T47D (cell line): ENCODE measurements around the gene SPP2.
A peak's percentile ranks its signal among the peaks of the same experiment; 100 is the strongest.

Experiments used
- DNase-seq, 2 experiments: peaks; one replicate each; pipeline versions ENCODE4 v3.0.0 to v3.0.0-alpha.2; 2011 to 2012; ENCODE audit warnings: low read depth in 1 of 2, low spot score in 1 of 2
- JUND ChIP-seq: IDR thresholded peaks from 2 replicates; pipeline ENCODE4 v1.6.1; 2012; ENCODE audit warnings: low read depth
- in situ Hi-C: cut with HindIII; loops from 2 replicates; pipeline ENCODE4 v1.10.0; 2016; ENCODE audit warnings: low sequenced_read_pairs, low pct_unique_long_range_greater_than_20kb

SPP2 gene

DNA sequence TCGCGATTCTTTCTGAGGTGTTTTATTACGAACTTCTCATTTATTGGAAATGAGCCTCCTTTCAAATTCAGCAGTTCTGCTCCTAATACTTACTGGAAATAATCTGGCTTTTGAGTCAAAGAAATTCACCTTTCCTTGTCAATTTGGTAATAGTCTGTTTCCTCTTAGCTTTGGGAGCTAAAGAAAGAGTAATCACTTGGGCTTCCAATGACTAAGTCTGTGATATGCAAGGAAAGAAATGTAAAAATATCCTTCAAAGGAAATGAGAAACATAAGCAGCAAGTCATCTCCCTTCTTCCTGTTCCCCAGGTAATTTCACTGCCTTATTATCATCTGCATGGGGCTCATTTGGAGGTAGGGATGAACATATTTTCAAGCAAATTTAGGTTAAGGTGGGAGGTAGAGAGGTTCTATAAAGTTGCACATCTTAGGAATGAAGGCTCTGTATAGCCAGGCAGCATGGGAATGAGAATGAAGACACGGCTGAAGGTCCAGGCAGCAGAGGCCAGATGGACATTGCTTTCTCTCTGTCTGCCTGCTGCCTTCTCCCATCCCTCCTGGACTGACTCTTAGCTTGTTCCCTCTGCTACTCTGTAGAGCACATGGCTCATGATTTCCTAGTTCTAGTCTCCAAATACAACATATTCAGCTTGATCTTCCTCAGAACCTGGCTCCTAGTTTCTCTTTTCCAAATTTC lies 1.0 kb downstream of the SPP2 start:
- TF ChIP-seq JUND = no peak
- no peak for DNase-seq
- in situ Hi-C loops = no loop called here

DNA sequence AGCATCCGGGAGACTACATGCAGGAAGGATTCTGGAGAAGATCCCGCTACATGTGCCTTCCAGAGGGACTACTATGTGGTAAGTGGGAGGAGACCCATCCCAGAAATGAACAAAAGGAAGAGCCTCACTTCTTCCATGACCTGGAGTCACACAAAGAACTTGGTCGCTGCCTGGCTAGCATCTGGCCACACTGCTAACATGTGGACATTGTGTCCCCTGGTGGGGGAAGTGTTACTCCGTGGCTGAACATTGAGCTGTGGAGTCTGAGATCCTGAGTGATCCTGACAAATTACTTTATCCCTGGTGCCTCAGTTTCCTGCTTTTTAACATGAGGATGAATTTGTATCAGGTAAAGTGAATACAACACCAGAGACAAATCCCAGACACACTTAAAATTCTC lies 8.4 kb downstream of the SPP2 start:
- no peak for TF ChIP-seq JUND
- in situ Hi-C loops = no loop called here
- no peak for DNase-seq

DNA sequence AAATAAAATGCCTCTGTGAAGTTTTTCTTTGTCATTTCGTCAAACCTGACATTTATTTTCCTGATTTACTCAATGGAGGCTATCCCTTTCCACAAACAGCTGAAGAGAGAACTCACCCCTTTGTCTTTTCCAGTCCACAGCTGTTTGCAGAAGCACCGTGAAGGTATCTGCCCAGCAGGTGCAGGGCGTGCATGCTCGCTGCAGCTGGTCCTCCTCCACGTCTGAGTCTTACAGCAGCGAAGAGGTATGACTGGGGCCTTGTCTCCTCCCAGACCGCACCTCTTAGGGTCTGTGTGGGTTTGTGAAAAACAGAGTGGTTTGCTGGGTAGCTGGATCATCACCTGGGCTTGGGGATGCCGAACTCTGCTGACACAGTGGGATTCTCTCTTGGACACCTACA lies 9.7 kb downstream of the SPP2 start:
- DNase-seq = no peak
- no peak for TF ChIP-seq JUND
- in situ Hi-C loops = no loop called here

DNA sequence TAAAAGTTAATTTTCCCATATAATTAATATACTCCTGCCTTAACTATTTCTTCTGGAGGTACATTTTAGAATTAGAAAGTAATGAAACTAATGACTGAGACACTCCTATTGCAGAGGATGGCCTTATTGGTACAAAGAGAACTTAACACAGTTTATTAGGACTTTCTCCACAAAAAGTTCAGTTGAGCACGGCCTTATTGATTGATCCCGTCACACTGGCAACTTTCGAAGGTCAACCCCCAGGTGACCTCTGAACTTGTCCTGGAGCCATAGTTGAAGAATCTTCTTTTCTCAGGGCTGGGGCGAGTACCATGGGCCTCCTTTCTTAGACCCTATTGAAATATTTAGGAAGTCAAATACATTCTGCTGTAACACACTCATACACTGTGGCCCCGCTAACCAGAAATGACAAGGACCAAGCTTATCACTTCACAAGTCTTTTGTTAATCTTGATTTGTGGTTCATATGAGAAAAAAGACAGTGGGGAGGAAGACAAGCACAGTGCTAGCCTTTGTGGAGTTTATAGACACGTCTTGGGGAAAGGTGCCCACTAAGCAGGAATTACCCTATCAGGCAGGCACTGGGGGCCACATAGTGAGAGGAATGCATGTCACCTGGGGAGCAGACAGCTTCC lies 11.2 kb downstream of the SPP2 start:
- in situ Hi-C loops = no loop called here
- no peak for DNase-seq

DNA sequence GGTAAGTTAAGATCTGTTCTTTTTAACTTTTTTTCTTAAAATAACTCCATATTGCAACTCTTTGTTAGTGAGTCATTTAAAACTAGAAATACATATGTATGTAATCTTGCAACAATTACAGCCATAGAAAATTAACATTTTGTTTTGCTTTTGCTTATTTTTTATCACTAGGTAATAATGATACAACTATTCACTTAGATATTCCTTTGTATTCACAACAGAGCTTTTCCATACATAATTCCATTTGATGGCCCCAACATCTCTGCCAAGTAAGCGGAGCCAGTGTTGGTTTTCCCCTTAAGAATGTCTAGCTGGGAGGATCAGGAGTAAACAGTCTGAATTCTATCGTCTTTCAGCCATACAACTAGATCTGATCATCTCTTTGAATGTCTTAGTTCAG lies 16.1 kb downstream of the SPP2 start:
- no peak for DNase-seq
- in situ Hi-C loops = no loop called here
- no peak for TF ChIP-seq JUND

More for the DNA sequence above, 11.2 kb downstream of the SPP2 start:
- no peak for TF ChIP-seq JUND

DNA sequence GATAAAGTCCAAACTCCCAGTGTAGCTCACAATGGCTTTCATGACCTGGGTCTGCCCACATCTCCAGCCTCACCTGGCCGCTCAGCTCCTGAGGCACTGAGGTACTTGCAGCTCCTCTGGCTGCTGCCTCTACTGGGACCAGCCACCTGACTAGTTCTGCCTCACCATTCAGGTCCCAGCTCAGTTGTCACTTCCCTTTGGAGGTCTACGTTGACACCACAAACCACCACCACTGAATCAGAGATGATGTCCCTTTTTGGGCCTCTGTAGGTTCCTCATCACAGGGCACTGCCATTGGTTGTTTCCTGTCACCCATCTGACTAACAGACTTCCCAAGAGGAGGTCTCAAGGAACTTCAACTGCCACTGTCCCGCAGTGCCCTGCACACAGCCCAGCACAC lies 21.2 kb downstream of the SPP2 start:
- in situ Hi-C loops = no loop called here
- no peak for DNase-seq
- TF ChIP-seq JUND = no peak

DNA sequence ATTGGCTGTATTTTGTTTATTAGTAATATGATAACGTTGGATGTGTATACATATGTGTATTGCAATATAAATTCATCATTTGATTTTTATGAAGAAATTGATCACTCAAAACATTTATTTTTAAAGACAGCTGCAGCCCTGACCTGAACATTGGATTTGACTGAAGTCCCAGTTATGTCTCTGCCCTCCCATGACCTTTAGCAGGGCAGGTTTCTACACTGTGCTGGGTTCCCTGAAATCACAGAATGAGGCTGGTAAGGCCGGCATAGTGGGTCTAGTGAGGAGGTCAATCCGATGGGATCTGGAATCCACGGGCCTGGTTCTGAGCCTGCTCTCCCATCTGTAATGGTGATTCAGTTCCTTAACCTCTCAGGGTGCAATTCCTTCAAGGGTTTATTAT lies 22.0 kb downstream of the SPP2 start:
- no peak for TF ChIP-seq JUND
- DNase-seq = no peak

DNA sequence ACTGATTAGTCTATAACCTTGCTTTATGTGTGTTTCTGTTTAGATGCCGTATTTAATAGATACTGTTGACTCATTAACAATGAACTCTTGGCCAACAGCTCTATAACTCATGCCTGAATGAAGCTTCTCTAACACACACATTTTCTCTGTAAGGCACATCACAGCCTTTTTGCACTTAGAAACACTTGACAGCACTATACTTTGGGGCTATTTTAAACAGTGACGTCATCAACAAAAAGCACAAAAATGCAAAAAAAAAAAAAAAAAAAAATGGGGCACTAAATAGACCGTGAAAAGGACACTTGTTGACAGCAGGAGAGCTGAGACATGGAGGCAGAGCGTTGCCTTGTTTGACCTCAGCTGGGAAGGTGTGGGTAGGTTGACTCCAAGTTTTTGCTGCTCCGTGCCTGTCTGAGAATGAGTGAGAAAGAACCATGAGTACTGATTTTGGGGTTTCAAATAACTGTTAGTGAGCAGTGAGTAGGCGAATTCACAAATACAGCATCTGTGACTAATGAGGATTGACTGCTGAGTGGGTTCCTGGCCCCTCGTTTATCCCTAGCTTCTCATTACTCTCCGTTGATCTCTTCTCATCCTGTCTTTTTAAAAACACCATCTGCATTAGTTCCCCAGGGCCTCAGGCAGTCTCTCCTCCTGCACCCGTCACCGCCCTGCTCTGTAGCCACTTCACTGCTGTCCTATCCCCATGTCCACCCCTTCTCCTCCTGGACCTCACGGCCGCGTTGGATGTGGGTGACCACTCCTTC lies 24.4 kb downstream of the SPP2 start:
- DNase-seq = no peak
- no peak for TF ChIP-seq JUND

More for the DNA sequence above, 22.0 kb downstream of the SPP2 start:
- in situ Hi-C loops = no loop called here

DNA sequence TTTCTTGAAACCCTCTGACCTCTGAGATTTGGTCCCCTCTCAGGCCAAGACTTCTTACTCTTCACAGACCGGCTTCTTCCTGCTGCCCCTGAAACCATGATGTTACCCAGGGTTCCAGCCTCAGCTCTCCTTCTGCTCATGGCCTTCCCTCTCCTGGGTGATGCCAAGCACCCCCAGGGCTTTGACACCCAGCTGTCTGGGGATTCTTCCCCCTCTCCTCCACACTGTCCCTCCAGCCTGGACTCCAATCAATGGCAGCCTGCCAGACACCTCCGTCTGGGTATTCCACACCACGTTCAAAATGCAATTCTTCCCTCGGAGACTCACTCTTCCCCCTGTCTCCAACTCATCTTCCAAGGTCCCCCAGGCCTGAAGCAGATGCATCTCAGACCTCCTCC lies 25.0 kb downstream of the SPP2 start:
- no peak for TF ChIP-seq JUND
- no peak for DNase-seq
- in situ Hi-C loops = no loop called here

More for the DNA sequence above, 24.4 kb downstream of the SPP2 start:
- in situ Hi-C loops = no loop called here

DNA sequence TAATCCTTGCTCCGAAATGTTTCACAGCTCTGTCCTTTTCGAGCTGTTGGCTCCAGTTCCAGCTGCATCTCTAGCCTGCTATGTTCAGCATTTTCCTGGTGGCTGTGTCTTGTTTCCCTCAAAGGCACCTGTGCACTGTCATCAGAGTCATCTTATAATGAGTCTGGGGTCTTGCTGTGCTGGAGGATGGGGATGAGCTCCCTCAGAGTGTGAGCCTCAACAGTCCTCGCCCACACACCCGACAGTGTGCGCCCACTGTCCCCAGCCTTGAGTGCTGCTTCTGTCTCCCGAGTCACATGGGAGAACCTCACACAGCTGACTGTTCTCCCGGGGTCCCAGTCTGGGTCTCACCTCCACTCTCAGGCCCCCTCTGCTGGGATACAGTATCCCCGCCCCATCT lies 25.4 kb downstream of the SPP2 start:
- TF ChIP-seq JUND = no peak
- in situ Hi-C loops = no loop called here
- no peak for DNase-seq

DNA sequence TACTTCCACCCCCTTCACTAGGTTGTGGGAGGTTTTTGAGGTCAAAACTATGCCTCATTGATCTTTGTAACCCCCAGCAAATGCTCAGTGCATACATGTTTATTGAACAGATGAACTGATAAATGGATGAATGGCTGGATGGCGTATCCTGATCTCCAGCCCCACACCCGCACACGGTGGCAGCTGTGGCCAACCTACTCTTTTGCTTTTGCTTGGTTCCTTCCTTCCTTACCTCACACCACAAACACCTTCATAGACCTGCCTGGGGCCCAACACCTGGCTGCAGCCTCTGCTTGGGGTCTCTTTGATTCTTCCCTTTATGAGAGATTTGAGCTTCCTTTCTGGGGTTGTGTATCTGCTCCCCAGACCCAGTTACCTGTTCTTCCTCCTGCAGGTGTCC lies 25.9 kb downstream of the SPP2 start:
- in situ Hi-C loops = no loop called here
- DNase-seq = no peak
- no peak for TF ChIP-seq JUND

DNA sequence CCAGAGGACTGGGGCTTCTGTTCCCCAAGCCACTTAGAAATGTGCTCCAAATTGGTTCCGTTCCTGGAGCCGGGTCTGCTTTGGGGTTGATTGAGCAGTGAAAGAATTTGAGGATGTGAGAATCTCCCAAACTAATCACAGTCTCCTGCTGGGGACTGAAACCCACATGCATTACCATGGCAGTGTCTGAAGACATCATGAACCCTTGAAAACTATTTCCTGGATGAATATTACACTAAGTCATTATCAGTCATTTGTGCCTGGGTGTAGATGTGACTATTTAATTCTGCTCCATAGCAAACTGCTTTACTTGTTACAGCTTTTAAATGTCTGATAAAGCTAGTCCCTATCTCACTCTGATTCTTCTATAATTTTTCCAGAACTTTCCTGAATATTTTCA lies 27.6 kb downstream of the SPP2 start:
- TF ChIP-seq JUND = no peak
- DNase-seq = no peak
- in situ Hi-C loops = no loop called here

DNA sequence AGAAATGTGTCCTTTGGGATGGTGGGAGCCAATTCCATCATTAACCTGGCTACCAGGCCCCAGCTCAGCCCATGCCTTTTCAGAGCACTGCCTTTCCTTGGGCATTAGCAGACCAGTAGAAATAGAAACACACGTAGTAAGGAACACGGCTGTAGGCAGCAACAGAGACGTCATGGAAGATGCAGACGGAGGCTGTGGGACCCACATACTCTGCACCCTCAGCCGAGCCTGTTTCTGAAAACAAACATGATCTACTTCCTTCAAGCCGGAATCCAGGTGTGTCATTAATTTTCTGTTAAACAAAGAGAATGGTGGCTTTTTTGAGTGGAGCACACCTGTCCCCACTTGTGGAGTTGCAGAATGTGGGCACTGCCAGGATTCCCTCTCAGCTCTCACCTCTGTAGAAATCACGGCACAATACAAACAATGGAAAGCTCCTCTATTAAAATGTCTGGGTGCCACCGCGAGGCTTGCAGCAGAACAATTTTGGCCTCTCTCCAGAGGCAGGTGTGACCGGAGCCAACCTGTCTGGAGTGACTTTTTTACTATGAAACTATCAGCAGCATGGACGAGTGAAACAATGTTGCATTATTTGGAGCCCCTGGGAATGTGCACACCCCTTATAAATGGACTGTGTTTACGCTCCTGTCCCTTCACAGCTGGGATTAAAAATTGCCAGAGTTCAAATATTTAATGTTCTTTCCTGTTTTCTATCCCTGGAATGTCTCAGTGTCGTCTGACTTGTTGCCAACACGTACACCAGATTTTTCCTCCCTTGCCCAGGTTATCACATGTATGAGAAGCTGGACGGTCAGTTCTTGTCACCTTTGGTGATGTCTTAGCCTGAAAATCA lies 31.7 kb downstream of the SPP2 start:
- peak; percentile 28 to 61 for DNase-seq
- in situ Hi-C loops = no loop called here
- TF ChIP-seq JUND = no peak
